Stimulated activated CD4-positive, alpha-beta T cell treated with anti-CD3 and anti-CD28 coated beads, Interleukin-12 subunit alpha, Interleukin-12 subunit beta, amount 100 ng/mL, for 24 hours (primary cell): Measurements from ENCODE around the gene MEP1A.
"Not testable (repeated sequence)": the region's sequence is repeated elsewhere in the genome, so short reads cannot be mapped to it uniquely, and the experiment has no call there.

Source experiments
- DNase-seq, 2 experiments: peaks; one replicate each; pipeline ENCODE4 v3.0.0-alpha.2; 2020; ENCODE audit warnings: low read depth in 2 of 2

MEP1A gene

DNA sequence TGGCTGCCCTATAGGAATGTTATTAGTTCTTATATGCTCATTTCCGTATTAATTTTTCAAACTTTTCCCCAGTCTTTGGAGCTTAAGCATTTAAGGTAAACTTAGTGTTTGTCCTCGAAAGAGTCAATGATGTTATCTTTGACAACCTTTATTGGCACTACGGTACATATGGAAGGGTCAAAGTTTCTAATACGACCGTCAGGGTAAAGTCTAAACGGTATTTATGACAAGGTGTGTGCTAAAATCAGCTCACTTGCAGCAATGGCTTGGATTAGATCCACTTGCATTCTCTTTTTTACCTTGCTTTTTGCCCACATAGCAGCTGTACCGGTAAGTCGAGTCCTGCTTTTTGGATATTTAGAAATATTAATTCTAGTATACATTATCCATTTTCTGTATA is at the start of gene MEP1A:
Gene MEP1A, plus strand, starts transcription at position 252 of the 400 bp plus-strand sequence. Its CDS starts 10 bp downstream, at position 262.
- DNase-seq, result no peak

GRCh38 chr6:46743425-46744158 is 49.6 kb upstream of the MEP1A start:
- no peak for DNase-seq

GRCh38 chr6:46744159-46744725 is 48.9 kb upstream of the MEP1A start:
- not testable (repeated sequence) for DNase-seq

GRCh38 chr6:46745973-46746372 is 47.2 kb upstream of the MEP1A start:
- no peak for DNase-seq

DNA sequence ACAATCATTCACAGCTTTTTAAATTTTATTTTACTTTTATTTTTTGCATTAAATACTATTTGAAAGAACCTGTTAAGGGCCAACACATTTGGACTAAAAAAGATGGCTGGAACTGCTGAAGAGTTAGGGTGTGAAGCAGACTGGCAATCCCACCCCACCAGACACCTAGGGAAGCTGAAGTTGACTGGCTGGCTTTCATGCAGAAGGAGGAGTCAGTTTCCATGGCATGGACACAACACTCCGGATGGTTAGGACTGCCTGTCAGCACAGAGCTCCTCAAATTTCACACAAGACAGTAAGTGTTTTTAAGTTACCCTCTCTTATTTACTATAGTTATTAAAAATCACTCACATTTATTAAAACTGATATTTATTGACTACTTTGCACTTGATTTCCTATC is 46.5 kb upstream of the MEP1A start, which contains the start of gene ANKRD66:
Gene ANKRD66, plus strand, starts transcription at position 238 of the 400 bp plus-strand sequence. CDS start 5,016 bp downstream, outside the sequence.
- no peak for DNase-seq

DNA sequence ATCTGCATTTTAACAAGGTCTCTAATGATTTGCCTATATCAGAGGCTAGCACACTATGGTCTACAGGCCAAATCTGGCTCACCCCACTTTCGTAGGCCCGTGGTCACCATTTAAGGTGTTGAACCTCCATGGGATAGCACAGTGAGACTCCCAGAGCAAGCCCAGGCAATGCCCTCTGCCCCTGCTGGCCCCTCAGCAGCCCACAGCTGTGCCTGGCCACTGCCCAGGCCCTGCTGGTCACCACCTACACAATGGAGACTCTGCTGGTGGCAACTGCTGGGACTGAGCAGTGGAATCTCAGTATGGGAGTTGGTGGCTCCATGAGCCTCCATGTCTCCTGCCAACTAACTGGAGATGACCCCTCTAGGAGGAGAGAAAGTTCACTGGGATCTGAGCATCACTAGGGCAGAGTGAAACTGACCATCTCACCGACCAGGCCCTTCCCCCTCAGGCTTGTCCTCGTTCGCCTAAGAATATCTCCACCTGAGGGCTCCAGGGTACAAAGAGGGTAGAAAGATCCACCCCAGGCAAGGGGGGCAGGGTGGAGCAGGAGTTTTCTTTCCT is 44.2 kb upstream of the MEP1A start:
- DNase-seq, result no peak

GRCh38 chr6:46749731-46750130 is 43.5 kb upstream of the MEP1A start:
- no peak for DNase-seq

DNA sequence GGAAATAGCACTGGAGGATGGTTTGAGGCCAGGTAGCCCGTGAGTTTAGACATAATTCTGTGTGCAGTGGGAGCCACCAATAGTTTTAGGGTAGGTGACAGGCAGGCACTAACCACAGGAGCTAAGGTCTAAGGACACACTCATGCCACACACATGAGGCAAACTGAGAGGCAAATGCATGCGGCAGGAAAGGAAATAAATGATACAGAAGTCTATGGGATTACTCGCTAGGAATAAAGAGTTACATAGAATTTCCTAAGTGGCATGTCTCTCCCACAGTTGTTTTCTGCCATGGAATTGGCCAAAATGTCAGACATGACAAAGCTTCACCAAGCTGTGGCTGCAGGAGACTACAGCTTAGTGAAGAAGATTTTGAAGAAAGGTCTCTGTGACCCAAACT is 41.5 kb upstream of the MEP1A start:
- DNase-seq, result no peak

- no peak for DNase-seq
Observed at GRCh38 chr6:46755865-46756264, 37.3 kb upstream of the MEP1A start.

- no peak for DNase-seq
Observed at GRCh38 chr6:46756469-46757213, 36.5 kb upstream of the MEP1A start.

GRCh38 chr6:46757214-46757596 is 36.0 kb upstream of the MEP1A start:
- no peak for DNase-seq

GRCh38 chr6:46758960-46759753 is 34.0 kb upstream of the MEP1A start:
- DNase-seq, result no peak

GRCh38 chr6:46760925-46761324 is 32.3 kb upstream of the MEP1A start:
- no peak for DNase-seq

DNA sequence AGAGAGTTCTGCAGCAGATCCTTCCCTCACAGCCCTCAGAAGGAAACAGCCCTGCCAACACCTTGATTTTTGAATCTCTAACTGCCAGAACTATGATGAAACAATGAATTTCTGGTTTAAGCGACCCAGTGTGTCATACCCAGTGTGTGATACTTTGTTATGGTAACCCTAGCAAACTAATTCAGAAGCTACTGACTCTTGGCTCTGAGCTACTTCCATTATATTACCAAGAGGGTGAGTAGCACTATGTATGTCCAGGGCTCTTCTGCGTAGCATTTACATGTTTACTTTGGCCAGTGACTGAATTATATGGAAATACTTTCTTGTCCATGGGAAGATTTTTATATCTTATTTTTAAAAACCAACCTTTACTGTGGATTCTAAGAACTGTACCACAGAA is 29.7 kb upstream of the MEP1A start:
- DNase-seq, result no peak

DNA sequence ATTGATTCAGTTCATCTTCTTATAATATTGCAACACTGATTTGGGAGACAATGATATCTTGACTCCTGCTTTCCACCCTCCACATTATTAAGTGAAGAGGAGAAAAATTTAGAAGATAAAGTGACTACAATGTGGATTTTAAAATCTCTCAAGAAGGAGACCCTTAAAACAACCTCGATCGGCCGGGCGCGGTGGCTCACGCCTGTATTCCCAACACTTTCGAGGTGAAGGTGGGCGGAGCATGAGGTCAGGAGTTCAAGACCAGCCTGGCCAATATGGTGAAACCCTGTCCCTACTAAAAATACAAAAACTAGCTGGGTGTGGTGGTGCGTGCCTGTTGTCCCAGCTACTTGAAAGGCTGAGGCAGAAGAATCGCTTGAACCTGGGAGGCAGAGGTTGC is 28.9 kb upstream of the MEP1A start:
- DNase-seq, result not testable (repeated sequence)

- DNase-seq, result no peak
Observed at GRCh38 chr6:46764961-46765360, 28.2 kb upstream of the MEP1A start.

DNA sequence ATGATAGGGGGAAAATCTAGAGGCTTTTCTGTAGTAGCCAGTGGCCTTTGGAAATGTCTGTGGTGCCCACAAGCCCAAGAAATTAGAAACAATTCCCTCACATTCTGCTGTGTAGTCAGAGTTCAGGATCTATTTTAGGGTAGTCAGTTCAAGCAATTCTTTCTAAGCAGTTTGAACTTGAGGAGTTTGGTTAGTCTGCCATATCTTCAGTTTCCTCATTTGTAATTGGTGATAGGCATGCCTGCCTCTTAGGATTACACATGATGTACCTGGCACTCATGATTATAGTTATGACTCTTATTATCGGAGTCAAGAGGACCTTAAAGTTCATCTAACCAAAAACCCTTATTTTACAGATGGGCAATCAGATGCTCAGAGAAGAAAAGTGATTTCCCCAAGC is 21.2 kb upstream of the MEP1A start:
- no peak for DNase-seq

DNA sequence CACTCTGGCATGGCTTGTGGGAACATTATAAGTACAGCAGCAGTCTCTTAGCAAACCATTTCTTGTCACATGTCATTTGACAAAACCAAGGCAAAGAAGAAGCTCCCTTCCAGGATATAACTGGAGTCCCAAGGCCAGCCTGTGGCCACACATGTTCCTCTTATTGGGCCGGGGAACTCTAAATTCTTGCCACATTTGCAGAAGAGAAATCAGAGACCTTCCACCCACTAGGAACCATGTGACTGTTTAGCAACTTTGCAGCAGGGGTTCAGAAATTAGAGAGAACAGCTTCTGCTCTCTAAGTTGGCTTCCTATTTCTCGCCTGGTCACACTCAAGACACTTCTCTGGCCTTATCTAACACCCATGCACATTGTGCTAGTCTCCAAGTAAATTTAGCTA is 20.4 kb upstream of the MEP1A start:
- no peak for DNase-seq

DNA sequence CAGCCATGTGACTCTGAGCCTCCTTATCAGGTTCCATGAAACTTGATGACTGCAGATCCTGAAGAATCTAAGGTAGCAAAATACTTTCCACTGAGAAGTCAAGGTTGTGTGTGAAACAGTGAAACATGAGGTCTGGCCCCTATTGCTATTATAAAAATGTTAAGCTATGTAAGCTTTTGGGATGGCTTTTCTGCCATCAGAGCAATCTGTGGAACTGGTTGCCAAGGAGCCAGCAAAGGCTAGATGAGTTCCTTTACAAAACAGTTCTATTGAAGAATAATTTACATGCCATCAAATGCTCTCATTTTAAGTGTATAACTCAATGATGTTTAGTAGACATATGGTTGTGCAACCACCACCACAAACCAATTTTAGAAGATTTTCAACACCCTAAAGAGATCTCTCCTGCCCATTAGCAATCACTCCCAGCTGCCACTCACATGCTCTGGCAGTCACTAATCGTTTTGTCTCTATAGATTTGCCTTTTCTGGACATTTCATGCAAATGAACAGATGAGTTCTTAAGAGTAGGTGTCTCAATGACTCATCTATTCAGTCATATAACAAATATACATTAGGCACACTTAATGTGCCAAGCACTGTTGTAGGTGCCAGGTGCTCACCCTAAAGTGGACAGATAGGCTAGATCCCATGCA is 19.9 kb upstream of the MEP1A start:
- DNase-seq, result no peak

GRCh38 chr6:46774736-46775135 is 18.5 kb upstream of the MEP1A start:
- DNase-seq, result not testable (repeated sequence)

- no peak for DNase-seq
Observed at GRCh38 chr6:46776070-46776712, 17.0 kb upstream of the MEP1A start.
